DND-41 (cell line): ENCODE measurements around the gene SMLR1.

Experiments
- CTCF ChIP-seq: IDR thresholded peaks from 2 replicates; pipeline ENCODE4 v1.5.1; 2012; ENCODE audit warnings: borderline replicate concordance, low read length, moderate library complexity, mild to moderate bottlenecking; ENCODE audit not compliant: poor library complexity, severe bottlenecking; ENCODE audit errors: extremely low read depth
- EZH2 ChIP-seq: IDR thresholded peaks from 3 replicates; pipeline ENCODE4 v1.6.1; 2012; ENCODE audit warnings: borderline replicate concordance, low read depth, mild to moderate bottlenecking, moderate library complexity, low read length, inconsistent platforms; ENCODE audit not compliant: severe bottlenecking

GRCh38 chr6:130788954-130789353 lies 38.3 kb upstream of the SMLR1 start:
- peak; percentile 47 for TF ChIP-seq CTCF
- no peak for TF ChIP-seq EZH2
